ENCODE measurements around the gene DNAJC17.

GRCh38 chr15:40831861-40832260, 24.6 kb upstream of the DNAJC17 start:
- TF ChIP-seq, protein P1, sequence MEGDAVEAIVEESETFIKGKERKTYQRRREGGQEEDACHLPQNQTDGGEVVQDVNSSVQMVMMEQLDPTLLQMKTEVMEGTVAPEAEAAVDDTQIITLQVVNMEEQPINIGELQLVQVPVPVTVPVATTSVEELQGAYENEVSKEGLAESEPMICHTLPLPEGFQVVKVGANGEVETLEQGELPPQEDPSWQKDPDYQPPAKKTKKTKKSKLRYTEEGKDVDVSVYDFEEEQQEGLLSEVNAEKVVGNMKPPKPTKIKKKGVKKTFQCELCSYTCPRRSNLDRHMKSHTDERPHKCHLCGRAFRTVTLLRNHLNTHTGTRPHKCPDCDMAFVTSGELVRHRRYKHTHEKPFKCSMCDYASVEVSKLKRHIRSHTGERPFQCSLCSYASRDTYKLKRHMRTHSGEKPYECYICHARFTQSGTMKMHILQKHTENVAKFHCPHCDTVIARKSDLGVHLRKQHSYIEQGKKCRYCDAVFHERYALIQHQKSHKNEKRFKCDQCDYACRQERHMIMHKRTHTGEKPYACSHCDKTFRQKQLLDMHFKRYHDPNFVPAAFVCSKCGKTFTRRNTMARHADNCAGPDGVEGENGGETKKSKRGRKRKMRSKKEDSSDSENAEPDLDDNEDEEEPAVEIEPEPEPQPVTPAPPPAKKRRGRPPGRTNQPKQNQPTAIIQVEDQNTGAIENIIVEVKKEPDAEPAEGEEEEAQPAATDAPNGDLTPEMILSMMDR (IDR thresholded peaks at IDR 0.05) = no peak
- no peak for TF ChIP-seq EZH2 (IDR thresholded peaks at IDR 0.05)

Data from neural progenitor cell (in vitro differentiated cells).